GM11168 (cell line): ENCODE results near the gene SEMA3D.

Source experiments
- in situ Hi-C: fragments of 300-500 bp; cut with MboI; formaldehyde crosslinking; loops from one replicate; pipeline ENCODE4 v1.12.0; 2022; ENCODE audit warnings: low sequenced_read_pairs; ENCODE audit not compliant: unreplicated experiment

The SEMA3D gene

GRCh38 chr7:85133006-85133405, 53.9 kb downstream of the SEMA3D start:
- in situ Hi-C loops = no loop called here

DNA sequence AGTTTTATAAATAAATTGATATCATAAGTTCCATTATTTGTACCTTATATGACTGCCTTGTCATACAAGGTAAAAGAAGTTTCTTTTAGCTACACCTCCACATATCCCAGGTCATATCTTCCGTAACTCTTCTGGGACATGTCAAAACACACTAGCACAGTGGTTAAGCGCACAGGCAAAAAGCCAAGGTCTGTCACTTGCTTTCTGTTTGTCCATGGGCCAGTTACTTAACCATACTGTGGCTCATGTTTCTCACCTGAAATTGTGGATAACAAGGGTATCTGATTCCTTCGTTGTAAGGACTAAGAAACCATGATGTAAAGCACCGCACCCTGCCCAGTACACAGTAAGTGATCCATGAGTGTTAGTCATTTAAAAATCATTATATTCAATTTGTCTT, 56.2 kb downstream of the SEMA3D start:
- in situ Hi-C loops = no loop called here

- in situ Hi-C loops = no loop called here
Observed at GRCh38 chr7:85126383-85126782, 60.5 kb downstream of the SEMA3D start.

GRCh38 chr7:85125651-85126131, 61.2 kb downstream of the SEMA3D start:
- in situ Hi-C loops = no loop called here

DNA sequence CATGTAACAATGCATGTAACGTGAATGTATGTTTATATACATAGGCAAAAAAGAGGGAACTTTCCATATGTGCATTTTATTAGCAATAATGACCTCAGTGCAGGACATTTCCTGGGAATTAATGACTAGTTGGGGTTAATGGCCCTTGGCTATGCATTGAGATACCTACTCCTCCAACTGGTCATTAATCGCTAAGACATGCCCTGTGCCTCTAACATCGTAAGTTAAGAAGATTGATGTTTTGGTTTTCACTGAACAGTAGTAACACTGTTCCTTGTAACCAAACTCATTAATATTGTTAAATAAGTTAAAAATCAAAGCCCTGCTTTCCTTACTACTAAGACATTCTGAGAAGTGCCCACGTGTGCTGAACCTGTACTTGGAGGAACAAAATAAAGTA, 61.7 kb downstream of the SEMA3D start:
- in situ Hi-C loops = no loop called here

DNA sequence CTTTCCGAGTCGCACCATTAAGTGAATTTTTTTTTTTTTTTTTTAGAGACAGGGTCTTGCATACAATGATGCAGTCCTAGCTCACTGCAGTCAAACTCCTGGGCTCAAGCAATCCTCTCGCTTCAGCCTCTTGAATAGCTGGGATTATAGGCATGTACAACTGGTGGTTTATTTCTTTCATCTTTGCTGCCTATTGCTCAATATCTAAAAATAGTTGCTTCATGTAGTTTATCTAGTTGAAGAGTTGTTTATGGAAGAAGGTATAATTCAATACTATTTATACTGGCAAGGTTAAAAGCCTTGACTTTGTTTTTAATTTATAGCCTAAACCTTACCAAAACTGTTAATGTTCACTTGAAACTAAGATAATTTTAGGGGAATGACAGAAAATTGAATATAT, 66.9 kb downstream of the SEMA3D start:
- in situ Hi-C loops = no loop called here

- in situ Hi-C loops = no loop called here
Observed at GRCh38 chr7:85115862-85116261, 71.0 kb downstream of the SEMA3D start.

GRCh38 chr7:85115006-85115405, 71.8 kb downstream of the SEMA3D start:
- in situ Hi-C loops = no loop called here

DNA sequence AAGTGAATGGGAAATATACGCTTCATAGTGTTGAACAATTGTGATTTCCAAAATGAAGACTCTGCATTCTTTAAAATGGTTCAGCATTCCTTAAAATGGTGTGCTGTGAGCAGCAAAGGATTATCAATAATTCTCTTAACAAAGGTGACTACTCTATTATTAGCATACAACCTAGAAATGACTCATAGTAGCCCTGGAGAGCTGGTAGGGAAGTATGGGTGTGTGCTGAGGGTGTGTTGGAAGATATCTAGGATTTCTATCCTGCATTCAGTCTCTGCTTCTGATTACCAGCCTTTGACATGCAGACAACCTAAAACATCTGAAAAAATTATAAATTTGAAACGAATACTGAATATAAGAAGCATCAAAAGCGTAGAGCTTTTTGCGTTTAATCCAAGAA, 72.5 kb downstream of the SEMA3D start:
- in situ Hi-C loops = no loop called here

DNA sequence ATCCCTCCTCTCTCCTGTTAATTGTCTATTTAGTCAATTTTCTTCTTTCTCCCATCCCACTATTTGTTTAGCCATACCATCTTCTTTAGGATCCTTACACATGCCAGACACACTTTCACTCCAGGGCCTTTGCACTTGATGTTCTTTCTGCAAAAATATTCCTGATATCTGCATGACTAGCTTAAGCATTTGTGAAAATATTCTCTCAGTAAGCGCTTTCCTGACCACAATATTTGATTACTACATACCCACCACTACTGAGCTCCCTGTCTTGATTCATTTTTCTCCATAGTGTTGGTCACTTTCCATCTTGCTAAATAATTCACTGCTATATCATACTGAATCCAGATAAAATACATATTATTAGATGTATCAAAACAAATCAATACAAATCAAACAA, 75.1 kb downstream of the SEMA3D start:
- in situ Hi-C loops = no loop called here

- in situ Hi-C loops = no loop called here
Observed at GRCh38 chr7:85106719-85107118, 80.1 kb downstream of the SEMA3D start.

GRCh38 chr7:85104432-85105205, 82.2 kb downstream of the SEMA3D start:
- in situ Hi-C loops = no loop called here

DNA sequence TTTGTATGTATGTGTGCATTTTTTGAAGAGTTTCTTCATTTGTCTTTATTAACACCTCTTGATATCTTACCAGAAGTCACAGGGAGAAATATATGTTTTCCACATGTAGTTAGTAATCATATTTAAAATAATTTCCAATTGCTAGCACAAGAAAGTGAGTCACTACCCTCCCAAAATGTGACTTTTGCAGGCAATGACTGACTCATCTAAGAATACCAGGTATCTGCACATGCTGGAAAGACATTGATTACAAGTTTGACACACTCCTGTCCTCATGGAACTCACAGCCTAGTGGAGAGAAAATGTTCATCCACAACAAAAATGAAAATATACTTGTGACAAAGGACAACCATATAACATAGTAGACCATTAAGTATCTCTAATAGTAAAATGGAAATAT, 82.9 kb downstream of the SEMA3D start:
- in situ Hi-C loops = no loop called here

DNA sequence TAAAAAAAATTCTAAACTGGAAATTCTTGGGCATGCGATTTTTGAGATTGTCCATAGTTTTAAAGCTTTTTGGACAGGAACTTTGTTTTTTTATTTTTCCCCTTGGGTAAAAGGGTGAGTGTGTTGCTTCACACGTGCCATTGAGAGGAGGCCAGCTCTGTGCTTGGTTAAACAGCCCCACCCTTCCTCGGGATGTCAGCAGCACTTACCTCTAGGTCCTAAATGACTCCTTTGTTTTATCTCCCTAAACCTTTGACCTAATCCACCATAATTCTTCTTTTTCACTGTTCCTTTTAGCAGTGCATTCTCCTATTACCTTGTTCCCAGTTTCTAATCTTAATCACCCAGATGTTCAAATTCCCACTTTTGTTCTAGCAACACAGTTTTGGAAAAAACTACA, 83.5 kb downstream of the SEMA3D start:
- in situ Hi-C loops = no loop called here

DNA sequence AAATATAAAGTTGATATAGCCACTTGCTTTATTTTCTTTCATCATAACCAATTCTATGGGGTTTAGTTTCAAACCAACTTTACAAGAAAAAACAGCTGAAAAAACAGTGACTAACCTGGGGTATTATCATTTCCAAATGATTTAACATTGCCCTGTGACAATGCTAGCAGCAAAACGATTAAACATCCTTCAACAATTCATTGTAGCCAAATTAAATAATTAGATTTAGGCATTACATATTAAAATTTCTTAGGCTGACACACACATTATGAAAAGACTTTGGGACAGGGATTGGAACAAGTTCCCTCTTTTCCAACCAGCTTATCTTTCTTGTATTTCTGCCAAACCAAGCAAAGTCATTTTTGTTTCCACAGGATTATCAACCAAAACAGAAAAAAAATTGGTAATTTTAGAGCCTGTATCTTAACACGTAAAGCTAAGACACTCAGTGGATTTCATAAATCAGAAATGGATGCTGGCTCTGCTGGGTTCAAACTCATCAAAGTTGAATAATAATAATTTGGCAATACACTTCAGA, 84.0 kb downstream of the SEMA3D start:
- in situ Hi-C loops = no loop called here

GRCh38 chr7:85101347-85101746, 85.5 kb downstream of the SEMA3D start:
- in situ Hi-C loops = no loop called here

- in situ Hi-C loops = no loop called here
Observed at GRCh38 chr7:85097844-85098243, 89.0 kb downstream of the SEMA3D start.

DNA sequence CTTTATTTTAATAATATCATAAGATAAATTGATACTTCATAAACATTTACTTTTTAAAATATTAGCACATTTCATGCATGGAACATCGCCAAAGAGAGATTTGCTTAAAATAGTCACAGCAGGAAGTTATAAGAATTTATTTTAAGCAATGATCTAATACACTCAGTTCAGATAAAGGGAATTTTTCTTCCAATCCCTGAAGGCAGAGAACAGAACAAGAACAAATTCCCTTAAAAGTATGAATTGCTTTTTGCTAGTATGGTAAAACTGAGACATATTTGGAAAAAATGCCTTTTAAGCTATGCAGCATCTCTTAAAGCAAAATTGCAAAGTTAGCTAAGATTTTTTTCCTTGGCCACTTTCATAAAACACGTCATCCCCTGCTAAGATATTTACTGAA, 91.0 kb downstream of the SEMA3D start:
- in situ Hi-C loops = no loop called here

GRCh38 chr7:85095366-85095765, 91.5 kb downstream of the SEMA3D start:
- in situ Hi-C loops = no loop called here

DNA sequence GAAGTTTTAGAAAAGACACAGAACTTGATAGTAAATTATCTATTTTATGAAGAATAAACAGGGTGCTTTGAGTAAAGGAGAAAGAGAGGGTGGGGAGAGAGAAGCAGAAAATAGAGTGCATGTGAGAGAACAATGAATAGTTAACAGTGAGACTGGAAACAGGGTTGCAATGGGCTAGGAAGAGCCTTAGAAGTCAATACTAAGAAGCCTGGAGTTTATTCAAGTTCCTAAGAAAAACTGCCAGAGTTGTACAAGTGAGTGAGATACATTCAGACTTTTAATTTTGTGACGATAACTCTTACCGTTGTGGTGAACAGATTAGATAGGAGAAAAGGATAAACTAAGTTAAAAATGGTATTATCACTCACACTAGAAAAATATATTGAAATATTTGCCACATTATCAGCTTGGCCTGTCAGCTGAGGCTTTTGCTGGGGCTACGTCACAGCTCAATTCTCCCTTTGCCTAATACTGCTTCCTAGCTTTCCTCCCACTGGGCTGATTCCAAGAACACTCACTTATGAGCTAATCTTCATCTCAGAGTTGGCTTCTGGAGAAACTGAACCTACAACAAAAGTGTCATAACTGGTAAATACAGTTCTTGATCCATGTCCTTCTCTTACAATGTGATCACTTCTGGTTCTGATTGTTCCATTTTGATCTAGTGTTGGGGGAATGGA, 92.7 kb downstream of the SEMA3D start:
- in situ Hi-C loops = no loop called here

GRCh38 chr7:85091565-85091928, 95.3 kb downstream of the SEMA3D start:
- in situ Hi-C loops = no loop called here
